Heart left ventricle (tissue), 16 donors: ENCODE data around the gene CPB2. TPM values are rescaled to one million over a fixed set of nuclear protein-coding genes. Genes with fewer than 3 reads are reported as not detected.

ENCODE experiments used
- ATAC-seq, 4 donors: fragments of 200-7000 bp; cut with Tn5 transposase; one replicate each; pipeline ENCODE4 v1.9.1; 2020 to 2022; ENCODE audit warnings: moderate library complexity in 4 of 4, mild to moderate bottlenecking in 3 of 4, moderate number of reproducible peaks in 1 of 4
- DNase-seq, 5 donors: peaks; one replicate each; pipeline ENCODE4 v3.0.0-alpha.2; 2020
- H3K27ac ChIP-seq, 12 donors: fragments of 200-600 bp; sonication (generic) in 4 of 12; one replicate each; pipeline versions ENCODE4 v1.5.0 to v1.8.0; 2016 to 2022; ENCODE audit warnings: mild to moderate bottlenecking in 2 of 12
- H3K27me3 ChIP-seq, 9 donors: fragments of 200-600 bp; sonication (generic) in 2 of 9; one replicate each; pipeline versions ENCODE4 v1.5.1 to v1.8.0; 2016 to 2022; ENCODE audit warnings: mild to moderate bottlenecking in 3 of 9
- H3K36me3 ChIP-seq, 9 donors: fragments of 200-600 bp; sonication (generic) in 2 of 9; one replicate each; pipeline versions ENCODE4 v1.5.0 to v1.8.0; 2018 to 2022; ENCODE audit warnings: mild to moderate bottlenecking in 2 of 9
- H3K4me1 ChIP-seq, 12 donors: fragments of 200-600 bp; sonication (generic) in 4 of 12; one replicate each; pipeline versions ENCODE4 v1.5.0 to v1.8.0; 2016 to 2022; ENCODE audit warnings: mild to moderate bottlenecking in 3 of 12
- H3K4me3 ChIP-seq, 12 donors: fragments of 200-600 bp; sonication (generic) in 4 of 12; one replicate each; pipeline versions ENCODE4 v1.5.0 to v1.8.0; 2017 to 2022; ENCODE audit warnings: mild to moderate bottlenecking in 9 of 12, moderate library complexity in 4 of 12
- H3K9me3 ChIP-seq, 12 donors: fragments of 200-600 bp; sonication (generic) in 4 of 12; one replicate each; pipeline versions ENCODE4 v1.5.0 to v1.8.0; 2016 to 2022; ENCODE audit warnings: mild to moderate bottlenecking in 1 of 12
- CTCF ChIP-seq, 12 donors: fragments of 200-600 bp; sonication (generic) in 4 of 12; IDR thresholded peaks; one replicate each; pipeline versions ENCODE4 v1.5.0 to v1.8.0; 2018 to 2022; ENCODE audit warnings: antibody characterized with exemption in 12 of 12, mild to moderate bottlenecking in 5 of 12
- POLR2A ChIP-seq, 2 donors: fragments of 450-650 bp; IDR thresholded peaks; one replicate each; pipeline ENCODE4 v1.6.1; 2017; ENCODE audit warnings: antibody characterized with exemption in 2 of 2, mild to moderate bottlenecking in 2 of 2, moderate library complexity in 2 of 2
- WGBS, 4 donors: extraction: QIAGEN DNeasy Blood & Tissue Kit in 2 of 4; methylation state at CpG; one replicate each; pipeline versions ENCODE4 v1.1.5 to v1.1.7; 2013 to 2018; 5-methylcytosine and 5-hydroxymethylcytosine counted together
- intact Hi-C, 10 donors: fragments of 100-400 bp; cut with DNase I; formaldehyde crosslinking; loops; one replicate each; pipeline versions ENCODE4 v1.11.1 to v1.14.2; 2022
- polyA plus RNA-seq, 2 donors: library from polyadenylated mRNA; stranded (reverse); fragments of 200-250 nt; gene quantifications; one replicate each; pipeline ENCODE4 v1.2.3, GENCODE V29; 2013
- total RNA-seq, 9 donors: library from RNA; depleted of rRNA in 2 of 9; stranded (reverse); fragments of >200 nt in 2 of 9; fragmentation: NEBNext Ultra II Directional in 3 of 9; extraction: Animal tissue kit (Norgen Biotek cat#: 25700) in 3 of 9; gene quantifications; one replicate each; pipeline versions ENCODE4 v1.1.0 to v1.2.4, GENCODE V29; 2016 to 2023
- donor health status: ischemic (EF 13 %, LVEDD 7.1; RV severe dilation, severe dysfunction).
- donor health status: healthy with polysubstance abuse.
- donor health status: DM: no; HTN: yes; CAD: no.
- donor health status: DM: no; HTN: no; CAD: no.
- donor health status: ischemic (EF 25% LVEDD 6.9; RV normal size, moderate dysfunction).
- donor health status: ischemic (EF 25% LVEDD 5.7; RV mildly dilated, moderate dysfunction).
- donor health status: healthy.
- donor health status: DM: yes; HTN: yes; CAD: no.
- donor health status: ischemic (EF 35%, LVEDD 5.7; RV mildly dilated, moderate dysfunction).
- donor health status: nonischemic (EF 11% LVEDD 7.7; RV severe dilation, severe dysfunction).
- donor health status: DM: yes; HTN: yes; CAD: no.
- donor health status: PGD.
- donor health status: ischemic (EF 29% LVEDD 5.4; RV normal size, mild dysfunction).
- donor health status: nonischemic (EF 23%, LVEDD 6.1; RV moderate dilation, normal function).

Gene CPB2
- total and polyA plus RNA-seq, 11 donors: not detected

DNA sequence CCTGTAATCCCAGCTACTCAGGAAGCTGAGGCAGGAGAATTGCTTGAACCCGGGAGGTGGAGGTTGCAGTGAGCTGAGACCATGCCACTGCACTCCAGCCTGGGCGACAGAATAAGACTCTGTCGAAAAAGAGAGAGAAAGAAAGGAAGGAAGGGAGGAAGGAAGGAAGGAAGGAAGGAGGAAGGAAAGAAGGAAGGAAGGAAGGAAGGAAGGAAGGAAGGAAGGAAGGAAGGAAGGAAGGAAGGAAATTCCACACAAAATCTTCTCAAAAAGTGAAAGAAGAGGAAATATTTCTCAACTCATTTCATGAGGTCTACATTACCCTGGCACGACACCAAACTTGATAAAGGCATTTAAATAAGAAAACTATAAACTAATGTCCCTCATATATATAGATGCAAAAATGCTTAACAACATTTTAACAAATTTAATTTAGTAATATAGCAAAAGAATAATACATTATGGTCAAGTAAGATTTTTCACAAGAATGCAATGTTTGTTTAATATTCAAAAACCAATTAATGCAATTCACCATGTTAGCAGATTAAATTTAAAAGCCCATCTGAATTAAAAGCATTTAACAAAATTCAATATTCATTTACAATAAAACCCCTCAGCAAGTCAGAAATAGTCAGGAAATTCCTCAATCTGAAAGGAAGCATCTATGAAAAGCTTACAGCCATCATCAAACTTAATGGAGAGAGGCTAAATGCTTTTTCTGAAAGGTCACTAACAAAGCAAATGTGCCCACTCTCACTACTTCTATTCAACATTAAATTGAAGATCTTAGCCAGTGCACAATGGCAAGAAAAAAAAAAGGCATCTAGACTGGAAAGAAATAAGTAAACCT is 12.0 kb upstream of the CPB2 start:
- WGBS, 4 donors: 64 to 89% (median 80%) methylated on average over 4 of the region's 4 CpGs
- H3K9me3 ChIP-seq: no peaks in the 10 kb centered on the region

GRCh38 chr13:46114613-46115012 is 9.8 kb upstream of the CPB2 start:
- Histone ChIP-seq H3K4me1 (no peaks in the 10 kb centered on the region), H3K36me3 (no peaks in the 10 kb centered on the region), H3K27ac (no peak overlapping the region), H3K27me3 (peaks cover 0 to 10% (median 0%) of the 10 kb centered on the region in 9 donors), H3K9me3 (no peaks in the 10 kb centered on the region), H3K4me3 (no peak overlapping the region)
- 82 to 87% (median 84%) methylated on average over 9 of the region's 9 CpGs for WGBS, 4 donors
- ATAC-seq: no peak
- DNase-seq: no peak
- intact Hi-C loops: no loop called here
- TF ChIP-seq POLR2A (IDR thresholded peaks at IDR 0.05): no peak
- TF ChIP-seq CTCF (IDR thresholded peaks at IDR 0.05): no peak

More for the DNA sequence above, 12.0 kb upstream of the CPB2 start:
- Histone ChIP-seq H3K27me3 (peaks cover 0 to under 1% (median 0%) of the 10 kb centered on the region in 9 donors), H3K27ac (no peak overlapping the region), H3K36me3 (no peaks in the 10 kb centered on the region), H3K4me3 (no peak overlapping the region), H3K4me1 (peaks cover 0 to 4% (median 0%) of the 10 kb centered on the region in 12 donors)
- DNase-seq (no peak), ATAC-seq (no peak)
- TF ChIP-seq POLR2A (IDR thresholded peaks at IDR 0.05): no peak
- no peak for TF ChIP-seq CTCF (IDR thresholded peaks at IDR 0.05)
- intact Hi-C loops: no loop called here

GRCh38 chr13:46113596-46113995 is 8.8 kb upstream of the CPB2 start:
- DNase-seq: no peak
- no peak overlapping the region for H3K4me3 ChIP-seq
- no peak for TF ChIP-seq POLR2A (IDR thresholded peaks at IDR 0.05)
- TF ChIP-seq CTCF (IDR thresholded peaks at IDR 0.05): no peak
- intact Hi-C loops: no loop called here
- H3K27me3 ChIP-seq: peaks cover 0 to 10% (median 0%) of the 10 kb centered on the region in 9 donors
- WGBS, 4 donors: 61 to 85% (median 75%) methylated on average over 2 of the region's 2 CpGs
- H3K27ac ChIP-seq: no peak overlapping the region
- no peaks in the 10 kb centered on the region for H3K9me3 ChIP-seq
- no peak for ATAC-seq
- H3K4me1 ChIP-seq: no peaks in the 10 kb centered on the region
- H3K36me3 ChIP-seq: no peaks in the 10 kb centered on the region

- ATAC-seq (no peak), DNase-seq (no peak)
- Histone ChIP-seq H3K4me1 (no peaks in the 10 kb centered on the region), H3K9me3 (no peaks in the 10 kb centered on the region), H3K4me3 (no peak overlapping the region), H3K27me3 (peaks cover 0 to 10% (median 0%) of the 10 kb centered on the region in 9 donors), H3K27ac (no peak overlapping the region), H3K36me3 (no peaks in the 10 kb centered on the region)
- intact Hi-C loops: no loop called here
- TF ChIP-seq POLR2A (IDR thresholded peaks at IDR 0.05): no peak
- no peak for TF ChIP-seq CTCF (IDR thresholded peaks at IDR 0.05)
These were observed 6.3 kb upstream of the CPB2 start for GRCh38 chr13:46111151-46111550.
